Vagina (tissue), 2 donors: Measurements from ENCODE around the gene CDKN1A. TPM values are rescaled to one million over a fixed set of nuclear protein-coding genes. Genes with fewer than 3 reads are reported as not detected.

Source experiments
- DNase-seq, 2 donors: peaks; one replicate each; pipeline ENCODE4 v3.0.0-alpha.2; 2017; ENCODE audit errors: extremely low spot score in 2 of 2
- H3K27ac ChIP-seq: fragments of 200-600 bp; sonication (generic); one replicate; pipeline ENCODE4 v1.5.1; 2019
- H3K27me3 ChIP-seq: fragments of 200-600 bp; sonication (generic); one replicate; pipeline ENCODE4 v1.5.1; 2019
- H3K36me3 ChIP-seq, 2 donors: fragments of 200-600 bp; sonication (generic); one replicate each; pipeline ENCODE4 v1.5.1; 2017 to 2019
- H3K4me1 ChIP-seq: fragments of 200-600 bp; sonication (generic); one replicate; pipeline ENCODE4 v1.5.1; 2019
- H3K4me3 ChIP-seq, 2 donors: fragments of 200-600 bp; sonication (generic); 1 replicate in 1 of 2; 2 replicates in 1 of 2; pipeline ENCODE4 v1.5.1; 2016 to 2019
- H3K9me3 ChIP-seq: fragments of 200-600 bp; sonication (generic); one replicate; pipeline ENCODE4 v1.5.1; 2019
- POLR2A ChIP-seq, 2 donors: fragments of 450-650 bp; IDR thresholded peaks; one replicate each; pipeline ENCODE4 v1.6.1; 2017; ENCODE audit warnings: antibody characterized with exemption in 2 of 2, mild to moderate bottlenecking in 2 of 2, moderate library complexity in 2 of 2
- POLR2AphosphoS5 ChIP-seq, 2 donors: sonication (generic); formaldehyde crosslinking; IDR thresholded peaks; one replicate each; pipeline ENCODE4 v1.9.0; 2017; ENCODE audit warnings: antibody characterized with exemption in 2 of 2, mild to moderate bottlenecking in 2 of 2, low read depth in 1 of 2; ENCODE audit not compliant: insufficient read depth in 1 of 2
- intact Hi-C: fragments of 100-400 bp; cut with DNase I; formaldehyde crosslinking; loops from one replicate; pipeline ENCODE4 v1.15.1; 2023
- total RNA-seq: library from RNA; depleted of rRNA; stranded (reverse); fragments of >200 nt; gene quantifications from one replicate; pipeline ENCODE4 v1.2.3, GENCODE V29; 2016
- TF ChIP-seq, protein P1 (sequence below), 3 experiments: fragments of 450-650 bp in 2 of 3; fragments of 200-600 bp in 1 of 3; sonication (generic) in 1 of 3; IDR thresholded peaks; one replicate each; pipeline ENCODE4 v1.5.1; 2017 to 2019; ENCODE audit warnings: antibody characterized with exemption in 3 of 3, mild to moderate bottlenecking in 2 of 3, moderate library complexity in 2 of 3

CDKN1A gene
- total RNA-seq, 1 donor from 2014 or later, result 169 TPM

DNA sequence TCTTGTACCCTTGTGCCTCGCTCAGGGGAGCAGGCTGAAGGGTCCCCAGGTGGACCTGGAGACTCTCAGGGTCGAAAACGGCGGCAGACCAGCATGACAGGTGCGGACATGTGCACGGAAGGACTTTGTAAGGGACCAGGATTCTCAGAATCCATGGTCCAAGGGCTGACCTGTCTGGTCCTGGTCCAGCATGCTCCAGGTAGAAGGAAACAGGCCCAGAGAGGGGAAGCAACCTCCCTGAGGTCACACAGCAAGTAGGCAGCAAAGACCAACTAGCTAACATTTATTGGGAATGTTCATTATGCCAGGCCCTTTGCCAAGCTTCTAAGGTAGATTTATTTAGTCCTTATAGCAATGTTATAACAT, 5.9 kb downstream of the CDKN1A start:
- DNase-seq, result no peak
- Histone ChIP-seq H3K36me3 (peaks cover 7 to 44% of the 10 kb centered on the region in 2 donors), H3K9me3 (no peaks in the 10 kb centered on the region), H3K4me3 (no peak overlapping the region), H3K4me1 (peaks cover 40% of the 10 kb centered on the region), H3K27me3 (no peaks in the 10 kb centered on the region), H3K27ac (no peak overlapping the region)
- no peak for TF ChIP-seq POLR2A (IDR thresholded peaks at IDR 0.05)
- TF ChIP-seq, protein P1, sequence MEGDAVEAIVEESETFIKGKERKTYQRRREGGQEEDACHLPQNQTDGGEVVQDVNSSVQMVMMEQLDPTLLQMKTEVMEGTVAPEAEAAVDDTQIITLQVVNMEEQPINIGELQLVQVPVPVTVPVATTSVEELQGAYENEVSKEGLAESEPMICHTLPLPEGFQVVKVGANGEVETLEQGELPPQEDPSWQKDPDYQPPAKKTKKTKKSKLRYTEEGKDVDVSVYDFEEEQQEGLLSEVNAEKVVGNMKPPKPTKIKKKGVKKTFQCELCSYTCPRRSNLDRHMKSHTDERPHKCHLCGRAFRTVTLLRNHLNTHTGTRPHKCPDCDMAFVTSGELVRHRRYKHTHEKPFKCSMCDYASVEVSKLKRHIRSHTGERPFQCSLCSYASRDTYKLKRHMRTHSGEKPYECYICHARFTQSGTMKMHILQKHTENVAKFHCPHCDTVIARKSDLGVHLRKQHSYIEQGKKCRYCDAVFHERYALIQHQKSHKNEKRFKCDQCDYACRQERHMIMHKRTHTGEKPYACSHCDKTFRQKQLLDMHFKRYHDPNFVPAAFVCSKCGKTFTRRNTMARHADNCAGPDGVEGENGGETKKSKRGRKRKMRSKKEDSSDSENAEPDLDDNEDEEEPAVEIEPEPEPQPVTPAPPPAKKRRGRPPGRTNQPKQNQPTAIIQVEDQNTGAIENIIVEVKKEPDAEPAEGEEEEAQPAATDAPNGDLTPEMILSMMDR (IDR thresholded peaks at IDR 0.05), result no peak
- no peak for TF ChIP-seq POLR2AphosphoS5 (IDR thresholded peaks at IDR 0.05; ENCODE audit: insufficient read depth in 1 of 2, low read depth in 1 of 2)
- intact Hi-C loops, result loop anchor here (5.0 kb wide), 1 partner anchor 53 kb away; no protein-coding TSS in a partner anchor

DNA sequence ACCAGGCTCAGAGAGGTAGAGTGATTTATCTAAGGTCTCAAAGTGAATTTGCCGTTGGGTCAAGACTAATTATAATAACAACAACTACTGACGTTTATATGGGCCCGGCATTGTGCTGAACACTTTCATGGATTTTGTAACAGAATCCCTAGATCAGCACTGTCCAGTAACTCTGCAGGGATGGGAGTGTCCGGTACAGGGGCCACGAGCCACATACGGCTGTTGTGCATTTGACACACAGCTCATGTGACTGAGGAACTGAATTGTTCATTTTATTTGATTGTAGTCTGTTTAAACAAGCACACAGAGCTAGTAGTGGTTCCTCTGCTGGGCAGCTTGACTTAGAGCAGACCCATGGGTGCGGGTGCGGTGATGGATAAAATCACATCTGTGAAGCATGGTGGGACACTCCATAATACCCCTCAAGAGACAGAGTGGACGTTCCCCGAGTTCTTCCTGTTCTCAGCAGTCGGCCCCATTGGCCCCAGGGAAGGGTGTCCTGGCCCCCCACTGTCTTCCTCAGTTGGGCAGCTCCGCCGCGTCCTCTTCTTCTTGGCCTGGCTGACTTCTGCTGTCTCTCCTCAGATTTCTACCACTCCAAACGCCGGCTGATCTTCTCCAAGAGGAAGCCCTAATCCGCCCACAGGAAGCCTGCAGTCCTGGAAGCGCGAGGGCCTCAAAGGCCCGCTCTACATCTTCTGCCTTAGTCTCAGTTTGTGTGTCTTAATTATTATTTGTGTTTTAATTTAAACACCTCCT, 6.8 kb downstream of the CDKN1A start:
- Histone ChIP-seq H3K27me3 (no peaks in the 10 kb centered on the region), H3K27ac (no peak overlapping the region), H3K9me3 (no peaks in the 10 kb centered on the region), H3K36me3 (peaks cover 7 to 44% of the 10 kb centered on the region in 2 donors), H3K4me3 (no peak overlapping the region), H3K4me1 (peaks cover 40% of the 10 kb centered on the region)
- intact Hi-C loops, result no loop called here
- TF ChIP-seq, protein P1 (IDR thresholded peaks at IDR 0.05), result no peak
- no peak for TF ChIP-seq POLR2AphosphoS5 (IDR thresholded peaks at IDR 0.05; ENCODE audit: insufficient read depth in 1 of 2, low read depth in 1 of 2)
- no peak for TF ChIP-seq POLR2A (IDR thresholded peaks at IDR 0.05)
- DNase-seq, result no peak

DNA sequence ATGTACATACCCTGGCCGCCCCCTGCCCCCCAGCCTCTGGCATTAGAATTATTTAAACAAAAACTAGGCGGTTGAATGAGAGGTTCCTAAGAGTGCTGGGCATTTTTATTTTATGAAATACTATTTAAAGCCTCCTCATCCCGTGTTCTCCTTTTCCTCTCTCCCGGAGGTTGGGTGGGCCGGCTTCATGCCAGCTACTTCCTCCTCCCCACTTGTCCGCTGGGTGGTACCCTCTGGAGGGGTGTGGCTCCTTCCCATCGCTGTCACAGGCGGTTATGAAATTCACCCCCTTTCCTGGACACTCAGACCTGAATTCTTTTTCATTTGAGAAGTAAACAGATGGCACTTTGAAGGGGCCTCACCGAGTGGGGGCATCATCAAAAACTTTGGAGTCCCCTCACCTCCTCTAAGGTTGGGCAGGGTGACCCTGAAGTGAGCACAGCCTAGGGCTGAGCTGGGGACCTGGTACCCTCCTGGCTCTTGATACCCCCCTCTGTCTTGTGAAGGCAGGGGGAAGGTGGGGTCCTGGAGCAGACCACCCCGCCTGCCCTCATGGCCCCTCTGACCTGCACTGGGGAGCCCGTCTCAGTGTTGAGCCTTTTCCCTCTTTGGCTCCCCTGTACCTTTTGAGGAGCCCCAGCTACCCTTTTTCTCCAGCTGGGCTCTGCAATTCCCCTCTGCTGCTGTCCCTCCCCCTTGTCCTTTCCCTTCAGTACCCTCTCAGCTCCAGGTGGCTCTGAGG, 7.6 kb downstream of the CDKN1A start:
- H3K36me3 ChIP-seq, result peaks cover 7 to 44% of the 10 kb centered on the region in 2 donors
- H3K4me3 ChIP-seq, result no peak overlapping the region
- H3K27ac ChIP-seq, result no peak overlapping the region
- no peaks in the 10 kb centered on the region for H3K27me3 ChIP-seq
- H3K4me1 ChIP-seq, result peaks cover 35% of the 10 kb centered on the region
- intact Hi-C loops, result no loop called here
- TF ChIP-seq POLR2AphosphoS5 (IDR thresholded peaks at IDR 0.05; ENCODE audit: insufficient read depth in 1 of 2, low read depth in 1 of 2) (peak in 1 of 2 donors; percentile 25), POLR2A (IDR thresholded peaks at IDR 0.05) (no peak)
- TF ChIP-seq, protein P1 (IDR thresholded peaks at IDR 0.05), result no peak
- DNase-seq, result no peak
- H3K9me3 ChIP-seq, result no peaks in the 10 kb centered on the region

DNA sequence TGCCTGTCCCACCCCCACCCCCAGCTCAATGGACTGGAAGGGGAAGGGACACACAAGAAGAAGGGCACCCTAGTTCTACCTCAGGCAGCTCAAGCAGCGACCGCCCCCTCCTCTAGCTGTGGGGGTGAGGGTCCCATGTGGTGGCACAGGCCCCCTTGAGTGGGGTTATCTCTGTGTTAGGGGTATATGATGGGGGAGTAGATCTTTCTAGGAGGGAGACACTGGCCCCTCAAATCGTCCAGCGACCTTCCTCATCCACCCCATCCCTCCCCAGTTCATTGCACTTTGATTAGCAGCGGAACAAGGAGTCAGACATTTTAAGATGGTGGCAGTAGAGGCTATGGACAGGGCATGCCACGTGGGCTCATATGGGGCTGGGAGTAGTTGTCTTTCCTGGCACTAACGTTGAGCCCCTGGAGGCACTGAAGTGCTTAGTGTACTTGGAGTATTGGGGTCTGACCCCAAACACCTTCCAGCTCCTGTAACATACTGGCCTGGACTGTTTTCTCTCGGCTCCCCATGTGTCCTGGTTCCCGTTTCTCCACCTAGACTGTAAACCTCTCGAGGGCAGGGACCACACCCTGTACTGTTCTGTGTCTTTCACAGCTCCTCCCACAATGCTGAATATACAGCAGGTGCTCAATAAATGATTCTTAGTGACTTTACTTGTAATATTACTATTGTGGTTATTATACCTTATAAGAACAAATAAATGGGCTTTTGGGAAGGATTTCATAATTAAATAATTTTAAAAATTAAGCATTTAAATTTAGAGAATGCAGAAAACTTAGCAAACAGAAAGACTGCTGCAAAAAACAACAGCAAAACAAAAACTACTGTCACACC, 8.4 kb downstream of the CDKN1A start:
- intact Hi-C loops, result no loop called here
- H3K27me3 ChIP-seq, result no peaks in the 10 kb centered on the region
- H3K4me1 ChIP-seq, result peaks cover 28% of the 10 kb centered on the region
- H3K27ac ChIP-seq, result no peak overlapping the region
- H3K36me3 ChIP-seq, result peaks cover 7 to 44% of the 10 kb centered on the region in 2 donors
- no peak for TF ChIP-seq POLR2AphosphoS5 (IDR thresholded peaks at IDR 0.05; ENCODE audit: insufficient read depth in 1 of 2, low read depth in 1 of 2)
- DNase-seq, result no peak
- no peaks in the 10 kb centered on the region for H3K9me3 ChIP-seq
- no peak overlapping the region for H3K4me3 ChIP-seq

DNA sequence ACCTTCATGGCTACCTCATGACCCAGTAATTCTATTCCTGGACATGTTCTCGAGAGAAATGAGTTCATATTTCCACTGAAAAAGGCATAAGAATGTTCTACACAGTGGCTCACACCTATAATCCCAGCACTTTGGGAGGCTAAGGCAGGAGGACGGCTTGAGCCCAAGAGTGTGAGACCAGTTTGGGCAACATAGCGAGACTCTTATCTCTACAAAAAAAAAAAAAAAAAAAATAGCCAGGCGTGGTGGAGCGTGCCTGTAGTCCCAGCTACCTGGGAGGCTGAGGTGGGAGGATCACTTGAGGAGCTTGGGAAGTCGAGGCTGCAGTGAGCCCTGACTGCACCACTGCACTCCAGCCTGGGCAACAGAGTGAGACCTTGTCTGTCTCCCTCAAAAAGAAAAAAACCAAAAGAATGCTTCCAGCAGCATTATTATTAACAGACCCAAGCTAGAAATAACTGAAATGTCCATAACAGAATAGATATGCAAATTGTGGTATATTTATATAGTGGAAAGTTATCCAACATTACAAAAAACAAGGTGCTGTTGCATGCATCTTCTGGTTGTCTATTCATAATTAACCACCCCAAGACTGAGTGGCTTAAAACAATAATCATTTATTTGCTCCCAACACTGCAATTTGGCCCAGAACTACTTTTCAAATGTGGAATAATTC, 9.7 kb downstream of the CDKN1A start:
- Histone ChIP-seq H3K9me3 (no peaks in the 10 kb centered on the region), H3K27me3 (no peaks in the 10 kb centered on the region), H3K27ac (no peak overlapping the region), H3K4me1 (peaks cover 24% of the 10 kb centered on the region), H3K36me3 (peaks cover 7 to 44% of the 10 kb centered on the region in 2 donors), H3K4me3 (no peak overlapping the region)
- intact Hi-C loops, result no loop called here
- DNase-seq, result no peak
- no peak for TF ChIP-seq POLR2A (IDR thresholded peaks at IDR 0.05)
- no peak for TF ChIP-seq POLR2AphosphoS5 (IDR thresholded peaks at IDR 0.05; ENCODE audit: insufficient read depth in 1 of 2, low read depth in 1 of 2)
- TF ChIP-seq, protein P1 (IDR thresholded peaks at IDR 0.05), result no peak
